Astrocyte (in vitro differentiated cells and primary cell): ENCODE measurements around the gene RAB40C.

ENCODE experiments used
- EZH2 ChIP-seq: IDR thresholded peaks from 2 replicates; pipeline ENCODE4 v1.6.1; 2012; ENCODE audit warnings: mild to moderate bottlenecking, low read length, inconsistent platforms; ENCODE audit not compliant: insufficient read depth
- TF ChIP-seq, protein P1 (sequence below): IDR thresholded peaks from 2 replicates; pipeline ENCODE4 v1.5.1; 2011; ENCODE audit warnings: low read depth, mild to moderate bottlenecking, inconsistent platforms, low read length, moderate library complexity; ENCODE audit not compliant: insufficient read depth

DNA sequence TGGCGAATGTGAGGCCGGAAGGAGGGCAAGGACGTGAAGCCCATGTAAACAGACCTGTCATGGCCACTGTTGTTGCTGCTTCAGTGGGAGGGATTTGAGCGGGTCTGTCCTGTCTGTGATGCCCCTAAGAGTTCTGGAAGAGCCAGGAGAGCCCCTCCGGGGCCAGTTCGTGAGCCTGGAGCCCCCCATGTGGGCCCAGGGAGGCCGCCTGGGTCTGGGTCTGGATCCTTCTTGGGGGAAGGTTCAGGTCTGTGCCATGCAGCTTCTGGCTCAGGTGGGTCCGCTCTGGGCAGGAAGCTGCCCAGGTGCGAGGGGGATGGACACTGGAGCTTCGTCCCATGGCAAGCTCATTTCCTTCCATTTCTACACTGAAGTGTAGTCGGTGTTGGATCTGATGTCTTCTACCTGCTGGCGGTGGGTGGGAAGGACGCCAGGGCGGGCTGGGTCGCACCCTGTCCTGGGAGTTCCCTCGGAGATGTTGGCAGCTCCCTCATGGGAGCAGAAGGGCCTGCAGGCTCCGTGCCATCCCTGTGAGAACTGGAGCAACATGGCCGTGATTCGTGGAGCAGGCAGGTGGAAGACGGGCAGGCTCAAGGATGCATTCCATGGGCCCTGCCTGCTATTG lies 29.7 kb downstream of the RAB40C start:
- TF ChIP-seq, protein P1, sequence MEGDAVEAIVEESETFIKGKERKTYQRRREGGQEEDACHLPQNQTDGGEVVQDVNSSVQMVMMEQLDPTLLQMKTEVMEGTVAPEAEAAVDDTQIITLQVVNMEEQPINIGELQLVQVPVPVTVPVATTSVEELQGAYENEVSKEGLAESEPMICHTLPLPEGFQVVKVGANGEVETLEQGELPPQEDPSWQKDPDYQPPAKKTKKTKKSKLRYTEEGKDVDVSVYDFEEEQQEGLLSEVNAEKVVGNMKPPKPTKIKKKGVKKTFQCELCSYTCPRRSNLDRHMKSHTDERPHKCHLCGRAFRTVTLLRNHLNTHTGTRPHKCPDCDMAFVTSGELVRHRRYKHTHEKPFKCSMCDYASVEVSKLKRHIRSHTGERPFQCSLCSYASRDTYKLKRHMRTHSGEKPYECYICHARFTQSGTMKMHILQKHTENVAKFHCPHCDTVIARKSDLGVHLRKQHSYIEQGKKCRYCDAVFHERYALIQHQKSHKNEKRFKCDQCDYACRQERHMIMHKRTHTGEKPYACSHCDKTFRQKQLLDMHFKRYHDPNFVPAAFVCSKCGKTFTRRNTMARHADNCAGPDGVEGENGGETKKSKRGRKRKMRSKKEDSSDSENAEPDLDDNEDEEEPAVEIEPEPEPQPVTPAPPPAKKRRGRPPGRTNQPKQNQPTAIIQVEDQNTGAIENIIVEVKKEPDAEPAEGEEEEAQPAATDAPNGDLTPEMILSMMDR: no peak
- TF ChIP-seq EZH2: no peak
